Measurements from ENCODE around the gene CDK11B.
"Not testable (repeated sequence)": the region's sequence is repeated elsewhere in the genome, so short reads cannot be mapped to it uniquely, and the experiment has no call there.

DNA sequence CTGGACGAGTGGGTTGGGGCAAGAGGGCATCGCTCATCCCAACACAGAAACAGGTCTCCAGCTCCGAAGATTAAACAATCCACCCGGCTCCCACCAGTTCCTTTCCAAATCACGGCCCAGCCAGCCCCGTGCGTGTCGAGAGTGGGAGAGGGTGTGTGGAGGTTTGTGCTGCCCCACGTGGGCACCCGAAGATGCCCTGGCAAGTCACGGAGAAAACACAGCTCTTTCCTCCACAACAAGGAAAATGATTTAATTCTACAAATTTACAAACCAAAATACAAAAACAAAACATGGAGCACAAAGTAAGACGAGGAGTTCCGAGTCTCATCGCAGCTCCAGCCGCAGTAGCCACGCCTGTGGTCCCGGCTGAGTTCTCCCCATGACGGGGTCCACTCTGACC, 43.7 kb upstream of the CDK11B start:
- TF ChIP-seq, protein P1, sequence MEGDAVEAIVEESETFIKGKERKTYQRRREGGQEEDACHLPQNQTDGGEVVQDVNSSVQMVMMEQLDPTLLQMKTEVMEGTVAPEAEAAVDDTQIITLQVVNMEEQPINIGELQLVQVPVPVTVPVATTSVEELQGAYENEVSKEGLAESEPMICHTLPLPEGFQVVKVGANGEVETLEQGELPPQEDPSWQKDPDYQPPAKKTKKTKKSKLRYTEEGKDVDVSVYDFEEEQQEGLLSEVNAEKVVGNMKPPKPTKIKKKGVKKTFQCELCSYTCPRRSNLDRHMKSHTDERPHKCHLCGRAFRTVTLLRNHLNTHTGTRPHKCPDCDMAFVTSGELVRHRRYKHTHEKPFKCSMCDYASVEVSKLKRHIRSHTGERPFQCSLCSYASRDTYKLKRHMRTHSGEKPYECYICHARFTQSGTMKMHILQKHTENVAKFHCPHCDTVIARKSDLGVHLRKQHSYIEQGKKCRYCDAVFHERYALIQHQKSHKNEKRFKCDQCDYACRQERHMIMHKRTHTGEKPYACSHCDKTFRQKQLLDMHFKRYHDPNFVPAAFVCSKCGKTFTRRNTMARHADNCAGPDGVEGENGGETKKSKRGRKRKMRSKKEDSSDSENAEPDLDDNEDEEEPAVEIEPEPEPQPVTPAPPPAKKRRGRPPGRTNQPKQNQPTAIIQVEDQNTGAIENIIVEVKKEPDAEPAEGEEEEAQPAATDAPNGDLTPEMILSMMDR (IDR thresholded peaks at IDR 0.05), result not testable (repeated sequence)
- TF ChIP-seq EZH2phosphoT487, EZH2 (IDR thresholded peaks at IDR 0.05): not testable (repeated sequence)
